ENCODE results near the gene SMAD7.
"Not testable (repeated sequence)": the region's sequence is repeated elsewhere in the genome, so short reads cannot be mapped to it uniquely, and the experiment has no call there.

The SMAD7 gene

GRCh38 chr18:48880931-48881330 is 69.8 kb downstream of the SMAD7 start:
- DNase-seq: no peak
- intact Hi-C loops (cut with DNase I): no loop called here

- no peak for DNase-seq
- intact Hi-C loops (cut with DNase I): no loop called here
These were observed 71.7 kb downstream of the SMAD7 start for GRCh38 chr18:48879008-48879431.

GRCh38 chr18:48878471-48878870 is 72.3 kb downstream of the SMAD7 start:
- no peak for DNase-seq
- intact Hi-C loops (cut with DNase I): no loop called here

GRCh38 chr18:48877941-48878340 is 72.8 kb downstream of the SMAD7 start:
- intact Hi-C loops (cut with DNase I): no loop called here

GRCh38 chr18:48876590-48876989 is 74.2 kb downstream of the SMAD7 start:
- intact Hi-C loops (cut with DNase I): no loop called here
- DNase-seq: no peak

More at GRCh38 chr18:48877941-48878340, 72.8 kb downstream of the SMAD7 start:
- no peak for DNase-seq

GRCh38 chr18:48875942-48876511 is 74.7 kb downstream of the SMAD7 start:
- no peak for DNase-seq

GRCh38 chr18:48875314-48875941 is 75.3 kb downstream of the SMAD7 start:
- no peak for DNase-seq

More at GRCh38 chr18:48875942-48876511, 74.7 kb downstream of the SMAD7 start:
- intact Hi-C loops (cut with DNase I): no loop called here

GRCh38 chr18:48874701-48875162 is 76.0 kb downstream of the SMAD7 start:
- intact Hi-C loops (cut with DNase I): no loop called here
- DNase-seq: no peak

More at GRCh38 chr18:48875314-48875941, 75.3 kb downstream of the SMAD7 start:
- intact Hi-C loops (cut with DNase I): no loop called here

- DNase-seq: no peak
- intact Hi-C loops (cut with DNase I): no loop called here
These were observed 76.5 kb downstream of the SMAD7 start for GRCh38 chr18:48874233-48874632.

- intact Hi-C loops (cut with DNase I): no loop called here
- DNase-seq: no peak
These were observed 78.3 kb downstream of the SMAD7 start for GRCh38 chr18:48872234-48873145.

GRCh38 chr18:48871391-48872166 is 79.2 kb downstream of the SMAD7 start:
- intact Hi-C loops (cut with DNase I): no loop called here
- DNase-seq: no peak

- DNase-seq; intact Hi-C loops (cut with DNase I): not testable (repeated sequence)
These were observed 79.8 kb downstream of the SMAD7 start for GRCh38 chr18:48870926-48871325.

Measured in head of caudate nucleus (tissue), 42 donors.